Measurements from ENCODE around the gene RGS21.

GRCh38 chr1:192351550-192351949 is 34.8 kb downstream of the RGS21 start:
- TF ChIP-seq CTCF (IDR thresholded peaks at IDR 0.05) (no peak), POLR2AphosphoS5 (IDR thresholded peaks at IDR 0.05) (no peak)

All from suprapubic skin (tissue), 3 donors.